Gastrocnemius medialis (tissue), 4 donors: Measurements from ENCODE around the gene IFT52. TPM values are rescaled to one million over a fixed set of nuclear protein-coding genes. Genes with fewer than 3 reads are reported as not detected.

Experiments used
- ATAC-seq, 2 donors: fragments of 150-250 bp; one replicate each; pipeline ENCODE4 v1.9.1; 2016
- DNase-seq, 2 donors: peaks; one replicate each; pipeline ENCODE4 v3.0.0-alpha.2; 2019
- H3K27ac ChIP-seq, 4 donors: fragments of 200-600 bp; sonication (generic); 1 replicate in 1 of 4; 2 replicates in 3 of 4; pipeline ENCODE4 v1.5.1; 2016 to 2018; ENCODE audit warnings: mild to moderate bottlenecking in 2 of 4, moderate library complexity in 1 of 4
- H3K27me3 ChIP-seq, 3 donors: fragments of 200-600 bp; sonication (generic) in 2 of 3; 1 replicate in 1 of 3; 2 replicates in 2 of 3; pipeline versions ENCODE4 v1.5.1 to v1.6.0; 2016 to 2019; ENCODE audit warnings: mild to moderate bottlenecking in 1 of 3, moderate library complexity in 1 of 3
- H3K36me3 ChIP-seq, 2 donors: fragments of 200-600 bp; sonication (generic) in 1 of 2; one replicate each; pipeline ENCODE4 v1.5.1; 2017 to 2018
- H3K4me1 ChIP-seq, 2 donors: fragments of 200-600 bp; sonication (generic) in 1 of 2; one replicate each; pipeline ENCODE4 v1.5.1; 2016 to 2017; ENCODE audit warnings: mild to moderate bottlenecking in 2 of 2
- H3K4me3 ChIP-seq, 4 donors: fragments of 200-600 bp; sonication (generic) in 3 of 4; 1 replicate in 1 of 4; 2 replicates in 3 of 4; pipeline ENCODE4 v1.5.1; 2016 to 2019; ENCODE audit warnings: mild to moderate bottlenecking in 2 of 4
- H3K9me3 ChIP-seq, 3 donors: fragments of 200-600 bp; sonication (generic) in 2 of 3; 1 replicate in 1 of 3; 2 replicates in 2 of 3; pipeline ENCODE4 v1.5.1; 2016 to 2019
- POLR2A ChIP-seq, 2 donors: fragments of 450-650 bp; IDR thresholded peaks; one replicate each; pipeline ENCODE4 v1.6.1; 2017; ENCODE audit warnings: antibody characterized with exemption in 2 of 2, mild to moderate bottlenecking in 2 of 2, moderate library complexity in 2 of 2
- in situ Hi-C, 4 donors: fragments of 200-750 bp; cut with MboI; loops; one replicate each; pipeline versions ENCODE4 v1.15.0 to v1.8.0; 2017; ENCODE audit warnings: low sequenced_read_pairs in 4 of 4
- intact Hi-C: fragments of 100-400 bp; cut with DNase I; formaldehyde crosslinking; loops from one replicate; pipeline ENCODE4 v1.15.1; 2023; ENCODE audit warnings: low total_unique reads
- total RNA-seq, 4 donors: library from RNA; depleted of rRNA; stranded (reverse); fragments of >200 nt; gene quantifications; one replicate each; pipeline versions ENCODE4 v1.1.0 to v1.2.3, GENCODE V29; 2016
- TF ChIP-seq, protein P1 (sequence below), 5 experiments: fragments of 450-650 bp in 3 of 5; fragments of 200-600 bp in 2 of 5; sonication (generic) in 2 of 5; IDR thresholded peaks in 4 of 5; conservative IDR thresholded peaks in 1 of 5; 1 replicate in 4 of 5; 2 replicates in 1 of 5; pipeline ENCODE4 v1.5.1; 2016 to 2019; ENCODE audit warnings: antibody characterized with exemption in 5 of 5, mild to moderate bottlenecking in 3 of 5, moderate library complexity in 3 of 5

Gene IFT52
- total RNA-seq, 4 donors from 2014 or later, result 1.7 to 3.4 (median 2.9) TPM

DNA sequence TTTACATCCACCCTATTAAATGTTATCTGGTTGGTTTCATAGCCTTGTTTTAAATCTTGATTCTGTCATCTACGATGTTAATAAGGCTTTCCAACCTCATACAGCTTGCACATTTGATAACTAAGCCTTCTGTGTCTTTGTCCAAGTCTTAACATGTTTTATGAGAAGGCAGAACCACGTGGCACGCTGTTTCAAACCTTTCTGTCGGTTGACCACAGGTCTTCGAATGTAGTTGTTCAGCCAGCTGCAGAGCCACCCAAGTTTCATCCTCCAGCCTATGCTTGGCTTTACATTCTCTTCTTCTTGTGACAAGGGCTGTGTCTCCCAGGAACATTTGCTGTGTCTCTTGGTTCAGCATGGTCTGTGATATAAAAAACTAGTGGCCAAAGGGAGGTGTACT is 47.6 kb upstream of the IFT52 start:
- in situ Hi-C loops (loop anchor here in 3 of 4 donors (25.0 kb wide), 1 partner anchor 544 kb away; no protein-coding TSS in a partner anchor), intact Hi-C loops (no loop called here)
- no peak overlapping the region for H3K4me3 ChIP-seq
- H3K27ac ChIP-seq, result no peak overlapping the region
- TF ChIP-seq POLR2A (IDR thresholded peaks at IDR 0.05), result no peak
- TF ChIP-seq, protein P1, sequence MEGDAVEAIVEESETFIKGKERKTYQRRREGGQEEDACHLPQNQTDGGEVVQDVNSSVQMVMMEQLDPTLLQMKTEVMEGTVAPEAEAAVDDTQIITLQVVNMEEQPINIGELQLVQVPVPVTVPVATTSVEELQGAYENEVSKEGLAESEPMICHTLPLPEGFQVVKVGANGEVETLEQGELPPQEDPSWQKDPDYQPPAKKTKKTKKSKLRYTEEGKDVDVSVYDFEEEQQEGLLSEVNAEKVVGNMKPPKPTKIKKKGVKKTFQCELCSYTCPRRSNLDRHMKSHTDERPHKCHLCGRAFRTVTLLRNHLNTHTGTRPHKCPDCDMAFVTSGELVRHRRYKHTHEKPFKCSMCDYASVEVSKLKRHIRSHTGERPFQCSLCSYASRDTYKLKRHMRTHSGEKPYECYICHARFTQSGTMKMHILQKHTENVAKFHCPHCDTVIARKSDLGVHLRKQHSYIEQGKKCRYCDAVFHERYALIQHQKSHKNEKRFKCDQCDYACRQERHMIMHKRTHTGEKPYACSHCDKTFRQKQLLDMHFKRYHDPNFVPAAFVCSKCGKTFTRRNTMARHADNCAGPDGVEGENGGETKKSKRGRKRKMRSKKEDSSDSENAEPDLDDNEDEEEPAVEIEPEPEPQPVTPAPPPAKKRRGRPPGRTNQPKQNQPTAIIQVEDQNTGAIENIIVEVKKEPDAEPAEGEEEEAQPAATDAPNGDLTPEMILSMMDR (IDR thresholded peaks at IDR 0.05 in 4 of 5, conservative IDR thresholded peaks at IDR 0.05 in 1 of 5), result no peak
- H3K4me1 ChIP-seq, result no peaks in the 10 kb centered on the region
- no peak for DNase-seq
- no peaks in the 10 kb centered on the region for H3K27me3 ChIP-seq
- H3K9me3 ChIP-seq, result no peaks in the 10 kb centered on the region
- no peak for ATAC-seq
- no peaks in the 10 kb centered on the region for H3K36me3 ChIP-seq

DNA sequence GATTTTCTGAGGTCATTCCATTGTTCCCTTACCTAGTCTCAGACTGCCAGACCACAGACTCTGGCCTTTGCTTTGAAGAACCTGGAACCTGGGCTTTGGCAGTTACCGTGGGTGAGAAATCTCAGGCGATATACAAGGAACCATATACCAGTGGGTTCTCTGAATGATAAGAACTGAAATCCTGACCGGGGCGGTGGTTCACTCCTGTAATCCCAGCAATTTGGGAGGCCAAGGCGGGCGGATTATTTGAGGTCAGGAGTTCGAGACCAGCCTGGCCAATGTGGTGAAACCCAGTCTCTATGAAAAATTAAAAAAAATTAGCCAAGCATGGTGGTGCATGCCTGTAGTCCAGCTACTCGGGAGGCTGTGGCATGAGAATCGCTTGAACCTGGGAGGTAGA is 46.2 kb upstream of the IFT52 start:
- in situ Hi-C loops, result loop anchor here in 3 of 4 donors (25.0 kb wide), 1 partner anchor 543 kb away; no protein-coding TSS in a partner anchor
- ATAC-seq, result no peak
- TF ChIP-seq POLR2A (IDR thresholded peaks at IDR 0.05), result no peak
- TF ChIP-seq, protein P1 (IDR thresholded peaks at IDR 0.05 in 4 of 5, conservative IDR thresholded peaks at IDR 0.05 in 1 of 5), result no peak

DNA sequence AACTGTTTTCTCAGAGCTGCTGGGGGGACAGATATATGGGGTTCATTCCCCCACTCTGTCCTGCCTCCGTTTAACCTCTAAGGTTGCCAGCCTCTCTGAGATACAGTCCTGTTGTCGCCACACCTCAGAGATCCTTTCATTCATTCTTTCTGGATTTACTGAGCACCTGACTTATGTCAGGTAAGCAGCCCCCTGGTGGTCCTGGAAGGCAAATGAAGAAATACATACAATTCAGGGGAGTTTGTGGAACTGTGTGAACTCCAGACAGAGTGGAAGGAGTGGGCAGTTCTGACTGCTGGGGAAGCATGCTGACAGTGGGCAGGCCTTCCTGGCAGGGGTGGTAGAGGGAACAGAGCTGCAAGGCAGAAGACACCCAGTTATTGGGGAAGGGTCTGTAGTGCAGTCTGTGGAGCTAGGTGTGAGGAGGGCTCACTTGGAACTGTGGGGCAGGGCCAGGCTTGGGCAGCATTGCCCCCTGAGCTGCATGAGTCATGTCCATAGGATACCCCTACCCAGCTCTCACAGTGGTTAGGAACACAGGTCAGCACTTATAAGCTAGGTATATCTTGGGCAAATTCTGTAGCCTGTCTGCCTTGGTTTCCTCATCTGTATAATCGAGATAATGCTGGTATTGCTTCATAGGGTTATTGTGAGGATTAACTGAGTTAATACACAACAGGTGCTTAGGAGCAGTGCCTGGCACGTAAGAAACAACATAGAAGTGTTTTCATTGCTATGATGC is 44.7 kb upstream of the IFT52 start:
- Histone ChIP-seq H3K27me3 (no peaks in the 10 kb centered on the region), H3K27ac (no peak overlapping the region), H3K9me3 (no peaks in the 10 kb centered on the region), H3K36me3 (no peaks in the 10 kb centered on the region), H3K4me3 (no peak overlapping the region), H3K4me1 (no peaks in the 10 kb centered on the region)
- TF ChIP-seq, protein P1 (IDR thresholded peaks at IDR 0.05 in 4 of 5, conservative IDR thresholded peaks at IDR 0.05 in 1 of 5), result no peak
- TF ChIP-seq POLR2A (IDR thresholded peaks at IDR 0.05), result no peak
- ATAC-seq (no peak), DNase-seq (no peak)
- intact Hi-C loops, result no loop called here
- in situ Hi-C loops, result loop anchor here in 3 of 4 donors (25.0 kb wide), 1 partner anchor 541 kb away; no protein-coding TSS in a partner anchor

More for the DNA sequence above, 46.2 kb upstream of the IFT52 start:
- Histone ChIP-seq H3K27ac (no peak overlapping the region), H3K27me3 (no peaks in the 10 kb centered on the region), H3K4me3 (no peak overlapping the region), H3K36me3 (no peaks in the 10 kb centered on the region), H3K9me3 (no peaks in the 10 kb centered on the region), H3K4me1 (no peaks in the 10 kb centered on the region)
- intact Hi-C loops, result no loop called here
- no peak for DNase-seq

DNA sequence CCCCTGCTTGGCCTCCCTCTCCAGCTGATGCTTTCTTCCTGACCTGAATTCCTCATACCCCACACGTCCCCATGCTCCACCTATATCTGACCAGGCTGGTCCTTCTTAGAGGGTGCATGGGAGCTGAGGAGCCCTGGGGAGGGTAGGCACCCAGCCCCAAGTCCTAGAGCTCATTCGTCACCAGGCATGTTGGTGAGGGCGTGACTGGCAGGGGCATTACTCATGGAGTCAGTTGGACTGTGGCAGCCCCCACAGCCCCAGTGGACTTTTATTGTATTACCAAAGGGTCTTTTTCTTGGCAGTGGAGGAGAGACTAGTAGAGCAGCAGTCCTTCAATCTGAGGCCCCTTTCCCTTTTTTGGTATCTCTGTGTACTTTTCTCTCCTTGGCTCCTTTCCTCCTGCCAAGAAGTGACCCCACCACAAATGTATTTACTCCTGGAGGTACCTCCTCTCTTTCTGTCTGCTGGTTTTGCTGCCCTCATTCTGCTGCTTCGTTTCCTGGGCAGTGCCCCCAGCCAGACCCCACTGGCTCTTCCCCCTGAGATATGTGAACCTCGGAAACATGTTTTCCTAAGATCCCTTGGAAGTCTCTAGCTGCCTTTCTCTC is 42.4 kb upstream of the IFT52 start:
- ATAC-seq, result no peak

More for the DNA sequence above, 42.4 kb upstream of the IFT52 start:
- in situ Hi-C loops (loop anchor here in 3 of 4 donors (25.0 kb wide), 1 partner anchor 539 kb away; no protein-coding TSS in a partner anchor), intact Hi-C loops (no loop called here)
- no peak overlapping the region for H3K27ac ChIP-seq
- DNase-seq, result no peak
- no peaks in the 10 kb centered on the region for H3K9me3 ChIP-seq
- H3K4me1 ChIP-seq, result no peaks in the 10 kb centered on the region
- H3K4me3 ChIP-seq, result no peak overlapping the region
- TF ChIP-seq POLR2A (IDR thresholded peaks at IDR 0.05), result no peak
- TF ChIP-seq, protein P1 (IDR thresholded peaks at IDR 0.05 in 4 of 5, conservative IDR thresholded peaks at IDR 0.05 in 1 of 5), result no peak
- no peaks in the 10 kb centered on the region for H3K36me3 ChIP-seq
- H3K27me3 ChIP-seq, result no peaks in the 10 kb centered on the region
